Astrocyte (in vitro differentiated cells and primary cell): ENCODE data around the gene STX16. TPM values are rescaled to one million over a fixed set of nuclear protein-coding genes. Genes with fewer than 3 reads are reported as not detected.

Experiments
- DNase-seq: peaks from one replicate; pipeline ENCODE4 v3.0.0-alpha.2; 2010; ENCODE audit warnings: low read depth
- FAIRE-seq: peaks from 2 replicates; lab custom pipeline; 2011; peaks lifted over from hg19 to GRCh38; lab: Jason Lieb, UNC
- H2AFZ ChIP-seq: 2 replicates; pipeline ENCODE4 v1.6.0; 2012; ENCODE audit warnings: low read depth, low read length, inconsistent platforms
- H3K27ac ChIP-seq: 2 replicates; pipeline ENCODE4 v1.5.1; 2011; ENCODE audit warnings: low read depth, low read length, inconsistent platforms
- H3K27me3 ChIP-seq: 2 replicates; pipeline ENCODE4 v1.6.0; 2011; ENCODE audit warnings: low read length, inconsistent platforms; ENCODE audit not compliant: insufficient read depth
- H3K36me3 ChIP-seq: 2 replicates; pipeline ENCODE4 v1.5.1; 2011; ENCODE audit warnings: low read length, inconsistent platforms; ENCODE audit not compliant: insufficient read depth
- H3K4me1 ChIP-seq: 2 replicates; pipeline ENCODE4 v1.5.1; 2011; ENCODE audit warnings: low read length, inconsistent platforms; ENCODE audit not compliant: insufficient read depth
- H3K4me2 ChIP-seq: 2 replicates; pipeline ENCODE4 v1.6.0; 2012; ENCODE audit warnings: low read length, inconsistent platforms
- H3K4me3 ChIP-seq: 2 replicates; pipeline ENCODE4 v1.5.1; 2011; ENCODE audit warnings: low read depth, mild to moderate bottlenecking, low read length, inconsistent platforms; ENCODE audit not compliant: insufficient read depth
- H3K79me2 ChIP-seq: 2 replicates; pipeline ENCODE4 v1.6.0; 2012; ENCODE audit warnings: mild to moderate bottlenecking, low read length, inconsistent platforms; ENCODE audit not compliant: insufficient read depth
- H3K9ac ChIP-seq: 2 replicates; pipeline ENCODE4 v1.6.0; 2012; ENCODE audit warnings: mild to moderate bottlenecking, low read length, inconsistent platforms
- H3K9me3 ChIP-seq: 2 replicates; pipeline ENCODE4 v1.5.1; 2012; ENCODE audit warnings: low read depth, mild to moderate bottlenecking, low read length, inconsistent platforms; ENCODE audit not compliant: insufficient read depth
- H4K20me1 ChIP-seq: 2 replicates; pipeline ENCODE4 v1.6.0; 2012; ENCODE audit warnings: low read length, inconsistent platforms; ENCODE audit not compliant: insufficient read depth
- H3K27ac Mint-ChIP-seq: one replicate; pipeline ENCODE4 v1.8.0; 2021; ENCODE audit warnings: mild to moderate bottlenecking, mixed read lengths; ENCODE audit not compliant: unreplicated experiment
- H3K27me3 Mint-ChIP-seq: one replicate; pipeline ENCODE4 v1.8.0; 2021; ENCODE audit warnings: low read depth, mixed read lengths; ENCODE audit not compliant: unreplicated experiment
- H3K36me3 Mint-ChIP-seq: one replicate; pipeline ENCODE4 v1.8.0; 2021; ENCODE audit warnings: low read depth, mixed read lengths; ENCODE audit not compliant: unreplicated experiment
- H3K4me1 Mint-ChIP-seq: one replicate; pipeline ENCODE4 v1.8.0; 2021; ENCODE audit warnings: low read depth, mixed read lengths; ENCODE audit not compliant: unreplicated experiment
- H3K4me3 Mint-ChIP-seq: one replicate; pipeline ENCODE4 v1.8.0; 2021; ENCODE audit warnings: mild to moderate bottlenecking, moderate library complexity, mixed read lengths; ENCODE audit not compliant: unreplicated experiment
- H3K9me3 Mint-ChIP-seq: one replicate; pipeline ENCODE4 v1.8.0; 2021; ENCODE audit warnings: mild to moderate bottlenecking, mixed read lengths; ENCODE audit not compliant: unreplicated experiment
- CTCF ChIP-seq: IDR thresholded peaks from 2 replicates; pipeline ENCODE4 v1.5.1; 2011; ENCODE audit warnings: low read depth, mild to moderate bottlenecking, inconsistent platforms, low read length, moderate library complexity; ENCODE audit not compliant: insufficient read depth
- EZH2 ChIP-seq: IDR thresholded peaks from 2 replicates; pipeline ENCODE4 v1.6.1; 2012; ENCODE audit warnings: mild to moderate bottlenecking, low read length, inconsistent platforms; ENCODE audit not compliant: insufficient read depth
- total RNA-seq: library from RNA; stranded (reverse); gene quantifications from 2 replicates; pipeline ENCODE4 v1.2.1, GENCODE V29; 2021

The STX16 gene
- total RNA-seq, 1 donor from 2014 or later: 59.3 TPM

GRCh38 chr20:58610071-58610800, 40.8 kb upstream of the STX16 start:
- Histone ChIP-seq H3K9ac (no peak overlapping the region), H3K9me3 (no peaks in the 10 kb centered on the region), H4K20me1 (no peaks in the 10 kb centered on the region), H3K4me2 (no peak overlapping the region), H3K27me3 (peaks cover 2% of the 10 kb centered on the region), H3K4me1 (no peaks in the 10 kb centered on the region), H3K4me3 (no peak overlapping the region), H3K36me3 (no peaks in the 10 kb centered on the region), H3K27ac (no peak overlapping the region), H3K79me2 (no peaks in the 10 kb centered on the region), H2AFZ (no peak overlapping the region)
- H3K4me3 Mint-ChIP-seq: no peak overlapping the region
- FAIRE-seq (no peak), DNase-seq (no peak)
- no peaks in the 10 kb centered on the region for H3K36me3 Mint-ChIP-seq
- H3K27ac Mint-ChIP-seq: no peak overlapping the region
- no peak for TF ChIP-seq CTCF
- H3K4me1 Mint-ChIP-seq: no peaks in the 10 kb centered on the region
- peaks cover 4% of the 10 kb centered on the region for H3K9me3 Mint-ChIP-seq
- H3K27me3 Mint-ChIP-seq: peaks cover 12% of the 10 kb centered on the region

- FAIRE-seq: no peak
- no peak for DNase-seq
- H3K27me3 Mint-ChIP-seq: peaks cover 12% of the 10 kb centered on the region
- H3K79me2 ChIP-seq: no peaks in the 10 kb centered on the region
- H3K4me3 Mint-ChIP-seq: no peak overlapping the region
- no peaks in the 10 kb centered on the region for H3K4me1 ChIP-seq
- no peak overlapping the region for H3K27ac Mint-ChIP-seq
- H3K9ac ChIP-seq: no peak overlapping the region
- H4K20me1 ChIP-seq: no peaks in the 10 kb centered on the region
- no peak overlapping the region for H3K4me3 ChIP-seq
- H3K4me1 Mint-ChIP-seq: no peaks in the 10 kb centered on the region
- H3K36me3 ChIP-seq: no peaks in the 10 kb centered on the region
- H3K9me3 ChIP-seq: no peaks in the 10 kb centered on the region
- H3K4me2 ChIP-seq: no peak overlapping the region
- H3K27ac ChIP-seq: no peak overlapping the region
- no peak for TF ChIP-seq CTCF
- TF ChIP-seq EZH2: no peak
- peaks cover 7% of the 10 kb centered on the region for H3K9me3 Mint-ChIP-seq
- H2AFZ ChIP-seq: no peak overlapping the region
- H3K27me3 ChIP-seq: peaks cover 2% of the 10 kb centered on the region
- H3K36me3 Mint-ChIP-seq: no peaks in the 10 kb centered on the region
Measured at GRCh38 chr20:58610811-58611210, 40.3 kb upstream of the STX16 start.
